Stimulated activated CD4-positive, alpha-beta T cell treated with anti-CD3 and anti-CD28 coated beads, Interleukin-1b, Interleukin-23, amount 100 ng/mL, for 24 hours (primary cell): ENCODE measurements around the gene MIGA2.

ENCODE experiments used
- DNase-seq, 4 experiments: peaks; one replicate each; pipeline ENCODE4 v3.0.0-alpha.2; 2020; ENCODE audit warnings: low read depth in 4 of 4, low spot score in 1 of 4

Gene MIGA2

DNA sequence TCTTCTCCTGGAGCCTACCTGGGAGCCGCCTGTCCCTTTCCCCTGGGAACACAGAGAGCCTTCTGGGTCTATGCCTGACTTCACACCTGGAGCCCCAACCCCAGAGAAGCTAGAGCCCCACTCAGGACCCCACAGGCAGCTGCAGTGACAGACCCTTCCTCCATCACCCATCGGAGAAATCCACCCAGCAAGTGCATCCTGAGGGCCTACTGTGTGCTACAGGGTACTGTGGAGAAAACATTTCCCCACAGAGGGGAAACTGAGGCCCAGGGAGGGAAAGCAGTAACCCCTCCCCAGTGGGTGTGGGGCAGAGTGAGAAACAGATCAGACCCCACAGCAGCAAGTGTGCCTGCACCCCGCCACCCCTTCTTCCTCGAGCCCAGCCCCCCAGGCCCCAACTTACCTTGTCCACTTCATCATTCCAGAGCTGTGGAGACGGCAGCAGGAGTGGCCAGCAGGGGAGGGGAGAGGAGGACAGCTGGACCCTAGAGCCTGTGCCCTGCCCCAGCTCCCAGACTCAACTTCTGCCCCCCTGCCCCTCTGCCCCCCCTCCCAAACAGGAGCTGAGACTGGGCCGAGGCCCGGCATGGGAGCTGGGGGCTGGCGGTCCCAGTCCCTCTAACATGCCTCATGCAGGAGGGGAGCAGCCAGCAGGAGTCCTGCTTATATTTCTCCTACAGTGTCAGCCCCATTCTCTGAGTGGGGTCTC lies 26.0 kb upstream of the MIGA2 start:
- no peak for DNase-seq

GRCh38 chr9:129011170-129011569 lies 25.3 kb upstream of the MIGA2 start:
- DNase-seq, result no peak

DNA sequence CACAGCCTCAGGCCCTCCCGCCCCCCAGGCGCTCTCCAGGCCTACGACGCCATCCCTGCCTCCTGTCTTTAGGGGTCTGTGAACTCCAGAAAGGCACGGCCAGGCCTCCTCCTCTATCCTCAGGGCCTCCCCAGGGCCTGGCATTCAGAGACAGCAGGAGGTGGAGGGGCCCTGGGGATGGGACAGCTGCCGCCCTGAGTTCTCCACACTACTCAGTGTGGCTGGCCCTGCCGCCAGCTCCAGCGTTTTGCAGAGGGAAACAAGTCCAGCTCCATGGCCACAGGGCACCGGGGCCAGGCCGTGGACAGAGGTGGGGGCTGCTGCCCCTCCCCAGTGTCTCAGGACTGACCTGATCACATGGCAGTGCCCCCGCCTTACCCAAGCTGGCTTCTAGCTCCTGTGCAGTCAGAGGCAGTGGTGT lies 24.7 kb upstream of the MIGA2 start:
- no peak for DNase-seq

GRCh38 chr9:129012343-129012742 lies 24.1 kb upstream of the MIGA2 start:
- DNase-seq, result no peak

GRCh38 chr9:129012893-129013448 lies 23.5 kb upstream of the MIGA2 start:
- no peak for DNase-seq

- DNase-seq, result no peak
Measured at GRCh38 chr9:129013674-129014073, 22.8 kb upstream of the MIGA2 start.

DNA sequence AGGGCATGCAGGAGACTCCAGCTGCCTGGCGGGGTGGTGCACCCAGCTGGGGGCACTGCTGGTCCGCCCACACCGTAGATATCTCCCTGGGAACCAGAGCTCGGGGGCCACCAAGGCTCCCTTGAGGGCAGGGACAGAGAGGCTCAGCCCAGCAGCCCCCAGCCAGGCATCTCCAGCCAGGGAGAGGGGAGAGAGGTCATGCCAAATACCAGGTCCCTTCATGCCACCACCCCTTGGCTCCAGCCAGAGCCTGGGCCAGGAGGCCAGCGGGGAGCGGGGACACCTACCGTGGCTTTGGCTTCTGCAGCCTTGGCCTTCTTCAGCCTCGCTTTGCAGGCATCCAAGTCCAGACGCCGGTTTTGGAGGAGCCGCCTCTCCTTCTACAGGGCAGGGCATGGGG lies 22.3 kb upstream of the MIGA2 start:
- DNase-seq, result no peak

DNA sequence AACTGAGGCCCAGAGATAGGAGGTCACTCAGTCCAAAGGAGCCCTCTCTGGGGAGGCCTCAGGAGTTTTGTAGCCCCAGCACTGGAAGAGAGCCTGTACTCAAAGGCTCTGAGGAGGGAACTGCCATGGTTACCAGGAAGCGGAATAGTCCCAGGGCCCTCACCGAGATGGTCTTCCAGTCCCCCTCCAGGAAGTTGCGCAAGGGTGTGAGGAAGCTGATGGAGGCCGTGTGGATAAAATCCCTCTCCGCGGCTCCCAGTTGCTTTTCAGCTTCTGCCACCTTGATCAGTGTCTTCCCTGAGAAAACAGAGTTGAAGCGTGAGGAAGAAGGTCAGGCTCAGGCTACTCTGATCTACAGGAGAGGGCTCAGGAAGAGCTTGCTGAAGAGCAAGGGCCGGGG lies 21.8 kb upstream of the MIGA2 start:
- DNase-seq, result no peak

DNA sequence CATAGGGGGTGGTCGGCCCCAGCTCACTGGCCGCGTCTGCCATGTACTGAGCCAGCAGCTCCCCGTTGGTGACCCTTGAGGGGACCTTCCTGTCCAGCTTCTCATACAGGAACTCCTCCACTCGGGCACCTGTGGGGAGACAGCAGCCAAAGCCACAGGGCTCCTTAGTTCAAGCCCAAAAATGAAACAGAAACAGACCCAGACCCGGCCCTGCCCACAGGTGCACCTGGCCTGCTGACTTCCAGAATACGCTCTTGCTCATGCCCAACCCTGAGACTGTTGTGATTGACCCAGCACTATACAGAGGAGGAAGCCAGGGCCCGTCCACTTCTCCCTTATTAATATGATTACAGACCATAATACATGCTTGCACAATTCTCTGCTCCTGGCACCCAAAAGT lies 15.3 kb upstream of the MIGA2 start:
- DNase-seq, result no peak

GRCh38 chr9:129022037-129022436 lies 14.4 kb upstream of the MIGA2 start:
- DNase-seq, result no peak

DNA sequence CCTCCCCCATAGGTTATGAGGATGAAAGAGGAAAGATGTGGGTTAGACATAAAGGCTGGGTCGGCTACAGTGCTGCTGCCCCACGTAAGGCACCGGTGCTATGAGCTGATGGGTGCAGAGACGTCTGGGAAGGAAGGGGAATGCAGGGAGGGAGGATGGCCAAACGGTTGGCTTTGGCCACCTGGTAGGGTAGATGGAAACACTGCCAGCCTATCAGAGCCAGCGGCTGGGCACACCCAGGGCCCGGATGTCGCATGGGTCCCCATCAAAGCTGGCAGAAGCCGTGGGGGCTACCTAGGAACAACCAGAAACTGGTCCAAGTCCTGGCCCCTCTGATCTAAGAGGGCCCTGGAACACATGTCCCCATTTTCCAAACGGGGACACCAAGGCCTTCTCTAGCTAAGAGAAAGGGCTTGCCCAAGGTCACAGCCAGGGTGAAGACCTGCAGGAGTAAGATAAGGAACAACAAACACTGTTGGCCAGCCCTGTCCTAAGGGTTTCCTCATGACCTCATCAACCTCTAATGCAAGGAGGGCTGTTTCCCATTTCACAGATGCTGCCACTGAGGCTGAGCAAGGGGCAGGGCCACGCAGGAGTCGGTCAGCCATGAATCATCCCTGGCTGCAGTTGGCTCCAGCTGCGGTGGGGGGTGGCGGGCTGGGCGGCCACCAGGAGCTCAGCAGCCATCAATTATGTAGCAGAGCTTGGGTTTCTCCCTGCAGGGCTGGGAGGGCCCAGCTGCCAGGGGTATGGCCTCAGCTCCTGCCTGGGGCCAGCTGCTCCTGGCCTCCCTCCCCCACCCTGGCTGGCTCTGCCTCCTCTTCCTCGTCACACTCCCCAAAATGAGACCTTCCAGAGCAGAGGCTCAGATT lies 13.2 kb upstream of the MIGA2 start:
- DNase-seq, result no peak

- no peak for DNase-seq
Measured at GRCh38 chr9:129023908-129024233, 12.6 kb upstream of the MIGA2 start.

- no peak for DNase-seq
Measured at GRCh38 chr9:129026442-129027223, 9.8 kb upstream of the MIGA2 start.

- no peak for DNase-seq
Measured at GRCh38 chr9:129027224-129027684, 9.2 kb upstream of the MIGA2 start.

GRCh38 chr9:129027685-129028191 lies 8.7 kb upstream of the MIGA2 start:
- DNase-seq, result no peak

- peak; percentile 89 to 99 (median 93) for DNase-seq
Measured at GRCh38 chr9:129028192-129028966, 8.0 kb upstream of the MIGA2 start, which contains the start of gene SH3GLB2. SH3GLB2 (minus strand) TSS chr9:129028331; CDS start chr9:129028154, 177 bp downstream.

GRCh38 chr9:129030191-129030590 lies 6.2 kb upstream of the MIGA2 start:
- DNase-seq, result no peak

DNA sequence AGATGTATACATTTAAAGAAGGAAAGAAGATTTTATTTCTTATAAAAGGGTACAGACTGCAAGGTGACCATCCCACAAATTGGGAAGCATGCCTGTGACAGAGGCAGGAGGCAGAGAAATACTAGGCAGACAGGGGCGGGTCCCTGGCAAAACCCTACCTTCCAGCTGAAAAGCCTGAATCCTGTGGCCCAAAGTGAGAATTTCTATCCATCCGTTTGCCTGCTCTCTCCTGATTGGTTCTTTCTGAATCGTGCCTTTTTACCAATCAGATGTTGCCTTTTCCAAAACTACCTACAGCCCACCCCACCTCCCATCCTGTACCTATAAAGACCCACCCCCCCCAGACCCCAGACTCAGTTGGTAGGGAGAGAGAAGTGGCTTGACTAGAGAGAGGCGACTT lies 4.9 kb upstream of the MIGA2 start:
- DNase-seq, result no peak

GRCh38 chr9:129032541-129033159 lies 3.8 kb upstream of the MIGA2 start:
- DNase-seq, result no peak

GRCh38 chr9:129033216-129033615 lies 3.2 kb upstream of the MIGA2 start:
- DNase-seq, result no peak
